HG03039 (cell line): ENCODE results near the gene LARP1.
"Not testable (repeated sequence)": the region's sequence is repeated elsewhere in the genome, so short reads cannot be mapped to it uniquely, and the experiment has no call there.

Source experiments
- ATAC-seq: cut with Tn5 transposase; IDR thresholded peaks from one replicate; pipeline ENCODE4 v1.9.1; 2021; ENCODE audit warnings: mild to moderate bottlenecking, moderate library complexity; ENCODE audit not compliant: unreplicated experiment

LARP1 gene

DNA sequence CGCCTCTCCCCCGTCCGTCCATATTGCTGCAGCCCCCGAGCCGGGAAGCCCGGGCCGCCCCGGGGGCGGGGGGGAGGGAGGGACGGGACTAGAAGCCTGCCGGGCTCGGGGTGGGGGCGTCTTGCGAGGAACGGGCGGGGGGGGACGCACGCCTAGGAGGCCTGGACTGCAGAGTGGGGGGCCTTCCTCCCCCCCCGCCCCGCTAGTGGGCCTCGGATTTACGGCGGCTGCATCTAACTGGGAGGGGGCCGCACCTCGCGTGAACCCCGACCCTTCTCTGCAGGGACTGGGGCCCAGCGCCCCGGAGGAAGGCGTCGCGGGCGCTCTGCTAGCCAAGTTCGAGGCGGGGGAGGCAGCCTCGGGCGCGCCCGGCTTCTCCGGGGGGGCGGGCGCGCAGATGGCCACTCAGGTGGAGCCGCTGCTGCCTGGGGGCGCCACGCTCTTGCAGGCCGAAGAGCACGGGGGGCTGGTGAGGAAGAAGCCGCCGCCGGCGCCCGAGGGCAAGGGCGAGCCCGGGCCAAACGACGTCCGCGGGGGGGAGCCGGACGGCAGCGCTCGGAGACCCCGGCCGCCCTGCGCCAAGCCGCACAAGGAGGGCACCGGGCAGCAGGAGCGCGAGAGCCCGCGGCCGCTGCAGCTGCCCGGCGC, at the start of gene LARP1:
Gene LARP1, plus strand, starts transcription at position 17 of the 648 bp plus-strand sequence. Its CDS starts 381 bp downstream, at position 398.
- peak; percentile 6 for ATAC-seq

DNA sequence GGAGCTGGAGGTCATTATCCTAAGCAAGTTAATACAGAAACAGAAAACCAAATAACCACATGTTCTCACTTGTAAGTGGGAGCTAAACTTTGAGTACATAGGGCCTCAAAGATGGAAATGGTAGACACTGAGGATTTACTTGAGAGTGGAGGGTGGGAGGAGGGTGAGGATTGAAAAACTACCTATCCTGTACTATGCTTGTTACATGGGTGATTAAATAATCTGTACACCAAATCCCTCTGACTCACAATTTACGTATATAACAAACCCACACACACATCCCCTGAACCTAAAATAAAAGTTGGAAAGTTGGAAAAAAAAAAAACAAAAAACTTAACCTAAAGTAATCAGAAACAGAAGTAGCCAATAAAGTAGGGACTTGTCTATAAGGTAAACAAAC, 48.8 kb upstream of the LARP1 start:
- ATAC-seq, result no peak

DNA sequence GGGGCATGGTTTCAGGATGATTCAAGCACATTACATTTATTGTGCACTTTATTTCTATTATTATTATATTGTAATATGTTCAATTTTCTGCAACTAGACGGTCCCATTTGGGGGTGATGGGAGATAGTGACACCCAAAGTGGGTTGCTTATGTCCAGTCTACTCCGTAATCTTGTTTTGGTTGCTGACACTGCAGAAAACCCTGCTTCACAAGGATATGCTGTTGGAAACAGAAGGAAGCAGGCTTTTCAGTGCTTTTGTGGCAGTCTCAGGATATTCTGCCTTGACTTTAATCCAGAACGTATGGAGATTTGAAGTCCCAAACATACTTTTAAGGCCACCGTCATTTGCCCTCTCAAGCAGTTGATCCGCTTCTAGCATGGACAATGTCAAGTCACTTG, 47.5 kb upstream of the LARP1 start:
- ATAC-seq, result no peak

DNA sequence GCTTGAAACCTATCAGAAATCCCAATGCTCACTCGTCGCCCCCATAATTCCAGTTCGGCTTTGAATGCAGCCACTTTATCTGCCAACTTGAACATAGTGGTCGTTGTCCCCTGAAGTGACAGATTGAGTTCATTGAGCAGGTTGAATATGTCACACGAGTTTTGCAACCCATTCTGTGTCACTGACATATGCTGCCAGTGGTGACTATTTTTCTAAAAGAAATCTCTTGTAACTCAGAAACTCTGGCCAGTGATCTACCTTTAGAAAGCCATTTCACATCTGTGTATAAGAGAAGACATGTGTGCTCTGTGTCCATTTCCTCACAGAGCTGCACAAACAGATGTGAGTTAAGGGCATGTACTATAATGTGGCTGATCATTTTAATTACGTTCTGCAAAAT, 47.0 kb upstream of the LARP1 start:
- ATAC-seq, result no peak

DNA sequence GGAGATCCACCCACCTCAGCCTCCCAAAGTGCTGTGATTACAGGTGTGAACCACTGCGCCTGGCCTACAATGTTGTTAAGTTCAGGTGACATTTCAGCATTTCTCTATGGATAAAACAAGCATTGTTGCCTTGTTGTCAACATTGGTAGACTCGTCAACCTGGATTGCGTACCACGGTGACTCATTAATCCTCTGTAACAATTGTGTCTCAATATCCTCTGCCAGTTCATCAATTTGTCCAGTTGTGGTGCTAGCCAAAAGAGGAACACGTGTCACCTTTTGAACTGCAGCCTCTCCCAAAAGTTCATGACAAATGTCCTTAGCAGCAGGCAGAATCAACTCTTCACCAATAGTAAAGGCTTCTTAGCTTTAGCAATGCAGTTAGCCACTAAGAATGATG, 46.3 kb upstream of the LARP1 start:
- no peak for ATAC-seq

DNA sequence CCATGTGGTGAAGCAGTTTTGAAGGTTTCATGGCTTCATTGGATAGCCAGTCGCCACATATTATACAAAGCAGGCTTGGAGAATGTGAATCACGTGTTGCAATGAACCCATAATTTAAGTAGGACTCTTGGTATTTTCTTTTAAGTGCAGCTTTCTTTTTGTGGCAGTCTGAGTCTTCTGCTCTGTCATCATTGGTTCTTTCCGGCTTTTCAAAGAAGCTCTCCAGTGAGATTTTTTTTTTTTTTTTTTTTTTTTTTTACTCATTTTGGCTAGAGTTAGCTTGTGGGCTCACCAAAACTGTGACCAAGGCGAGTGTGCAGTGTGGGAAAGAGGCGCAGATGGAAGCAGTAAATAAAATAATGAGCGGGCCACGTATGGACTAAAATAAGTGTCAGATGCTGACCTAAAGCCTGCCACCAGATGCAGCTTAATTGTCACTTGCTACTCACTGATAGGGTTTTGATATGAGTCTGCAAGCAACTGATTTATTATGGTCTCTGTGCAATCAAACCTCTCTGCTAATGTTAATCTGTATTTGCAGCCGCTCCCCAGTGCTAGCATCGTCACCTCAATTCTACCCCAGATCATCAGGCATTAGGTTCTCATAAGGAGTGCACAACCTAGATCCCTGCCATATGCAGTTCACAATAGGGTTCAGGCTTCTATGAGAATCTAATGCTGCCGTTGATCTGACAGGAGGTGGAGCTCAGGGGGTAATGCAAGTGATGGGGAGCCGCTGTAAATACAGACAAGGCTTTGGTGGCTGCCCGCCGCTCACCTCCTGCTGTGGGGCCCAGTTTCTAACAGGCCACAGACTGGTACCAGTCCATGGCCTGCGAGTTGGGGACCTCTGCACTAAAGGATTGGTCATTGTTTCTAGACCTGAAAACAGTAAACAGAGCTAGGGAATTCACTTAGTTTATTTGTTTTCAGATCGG, 45.5 kb upstream of the LARP1 start:
- no peak for ATAC-seq

DNA sequence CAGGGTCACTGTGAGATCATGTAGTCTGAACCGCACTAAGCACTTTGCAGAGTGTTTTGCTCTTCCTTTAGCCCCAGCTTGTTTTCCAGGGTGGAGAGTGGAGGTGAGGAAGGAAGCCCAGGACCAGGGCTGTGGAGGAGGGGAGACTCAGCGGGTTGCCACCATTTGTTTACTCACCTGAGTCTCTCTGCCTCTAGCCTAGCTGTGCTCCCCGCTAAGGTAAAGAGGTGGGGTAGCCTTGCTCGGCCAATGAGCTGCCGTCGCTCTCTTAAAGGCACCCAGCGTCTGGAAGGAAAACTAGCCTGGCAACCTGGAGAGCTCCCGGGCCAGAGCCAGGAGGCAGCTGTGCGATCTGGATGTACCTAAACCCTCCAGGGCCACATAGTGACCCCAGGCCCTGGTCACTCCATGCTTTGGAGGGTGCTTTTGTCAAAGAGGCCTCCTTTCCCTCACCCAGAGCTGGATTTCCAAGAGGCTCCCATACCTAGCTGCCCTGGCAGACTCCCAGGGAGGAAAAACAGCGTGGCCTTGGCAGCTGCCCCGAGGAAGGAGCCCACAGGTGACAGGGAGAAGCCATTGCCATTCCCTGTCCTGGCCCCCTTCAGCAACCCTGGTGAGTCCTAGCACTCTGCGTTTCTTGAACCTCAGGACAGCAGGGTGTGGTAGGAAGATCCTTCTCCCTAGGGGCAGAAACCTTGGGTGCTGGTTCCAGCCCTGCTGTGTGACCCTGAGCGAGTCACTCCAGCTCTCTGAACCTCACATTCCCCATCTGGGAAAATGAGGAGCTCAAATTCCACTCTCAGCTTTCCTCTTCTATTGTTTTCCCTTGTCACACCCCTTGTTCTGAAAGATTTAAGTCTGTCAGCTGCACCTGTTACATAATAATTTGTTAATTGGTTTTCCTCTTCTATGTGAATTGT, 42.4 kb upstream of the LARP1 start:
- ATAC-seq, result no peak

DNA sequence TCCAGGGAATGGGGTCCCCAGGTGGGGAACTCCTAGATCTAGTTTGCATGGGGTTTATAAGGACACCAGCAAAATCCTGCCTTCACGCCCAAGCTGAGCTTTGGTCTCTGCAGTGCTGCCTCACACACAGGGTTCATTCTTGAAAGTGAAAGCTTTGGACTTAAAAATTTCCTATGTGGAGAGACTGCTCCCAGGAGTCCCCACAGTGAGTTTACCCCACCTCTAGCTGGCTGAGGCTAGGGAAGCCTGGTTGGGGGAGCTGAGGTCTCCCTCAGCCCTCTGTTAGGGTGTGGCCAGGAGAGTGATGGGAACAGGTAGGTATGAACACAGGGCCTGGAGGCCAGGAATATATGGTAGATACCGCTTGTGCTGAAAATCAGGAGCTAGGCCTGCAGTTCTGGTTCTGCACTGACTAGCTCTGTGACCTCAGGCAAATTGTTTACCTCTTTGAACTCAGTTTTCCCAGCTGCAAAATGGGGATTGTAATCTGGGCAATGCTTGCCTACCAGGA, 41.5 kb upstream of the LARP1 start:
- no peak for ATAC-seq

DNA sequence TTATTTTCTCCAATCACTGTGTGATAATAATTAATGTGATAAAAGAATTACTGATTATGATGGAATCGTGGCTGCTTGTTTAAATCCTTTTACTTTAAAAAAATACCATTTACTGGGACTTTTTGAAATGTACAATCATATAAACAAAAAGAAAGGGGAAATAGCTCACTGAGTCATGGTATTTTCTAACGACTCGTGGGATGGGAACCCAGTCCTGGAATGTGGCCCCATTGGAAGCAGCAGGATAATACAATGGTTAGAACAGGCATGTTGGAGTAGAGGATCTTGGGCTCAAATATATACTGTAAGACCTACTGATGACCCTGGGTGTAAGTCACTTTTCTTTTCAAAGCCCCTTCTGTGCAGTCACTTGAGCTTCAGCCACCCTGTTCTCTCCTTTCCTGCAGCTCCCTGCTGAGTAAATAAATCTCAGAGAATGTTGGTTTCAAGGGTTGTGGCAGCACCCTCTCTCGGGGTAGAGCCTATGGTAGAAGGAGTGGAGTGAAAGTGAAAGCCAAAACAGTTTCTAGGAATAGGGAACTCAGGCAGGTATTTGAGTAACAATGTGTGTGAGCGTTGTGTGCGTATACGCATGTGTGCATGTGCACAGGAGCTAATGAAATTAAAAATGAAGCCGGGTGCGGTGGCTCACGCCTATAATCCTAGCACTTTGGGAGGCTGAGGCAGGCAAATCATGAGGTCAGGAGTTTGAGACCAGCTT, 40.8 kb upstream of the LARP1 start:
- ATAC-seq, result peak; percentile 68

DNA sequence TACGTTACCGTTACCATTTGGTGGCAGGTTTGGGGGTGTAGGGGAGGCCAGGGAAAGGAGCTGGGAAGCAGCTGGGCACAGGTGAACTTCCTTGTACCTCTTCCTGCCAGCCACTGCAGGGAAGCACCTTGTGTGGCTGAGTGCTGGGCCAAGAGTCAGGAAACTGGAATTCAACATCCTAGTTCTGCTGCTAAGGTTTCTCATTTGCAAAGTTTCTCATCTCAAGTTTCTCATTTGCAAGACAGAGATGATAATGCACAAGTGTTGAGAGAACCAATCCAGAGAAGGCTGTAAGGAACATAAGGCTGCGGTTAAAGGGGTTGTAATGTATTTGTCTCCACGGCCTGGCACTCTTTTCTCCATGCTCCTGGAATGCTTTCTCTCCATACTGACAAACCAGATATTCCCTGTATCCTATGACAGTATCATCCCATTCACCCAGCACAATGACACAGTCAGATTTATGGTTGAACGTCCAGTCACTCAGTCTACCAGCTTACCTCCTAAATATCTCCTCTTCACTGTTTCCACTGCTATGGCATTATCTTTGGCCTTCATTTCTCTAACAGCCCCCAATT, 33.6 kb upstream of the LARP1 start:
- no peak for ATAC-seq

DNA sequence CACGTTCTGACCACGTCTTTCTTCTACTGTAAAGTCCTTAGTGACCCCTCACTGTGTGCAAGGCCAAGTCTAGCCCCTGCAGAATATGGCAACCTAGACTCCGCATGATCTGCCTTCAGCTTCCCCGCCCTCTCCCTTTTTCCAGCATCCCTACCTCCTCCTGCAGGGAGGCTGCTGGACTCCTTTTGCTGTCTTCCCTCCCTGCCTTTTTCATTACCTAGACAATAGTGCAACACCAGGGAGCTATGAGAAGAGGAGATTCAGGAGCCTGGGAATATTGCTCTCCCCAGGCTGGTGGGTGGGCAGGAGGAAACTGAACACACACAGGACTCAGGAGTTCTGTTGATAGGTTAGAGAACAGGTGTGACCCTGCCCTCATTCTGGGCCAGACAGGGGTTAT, 33.1 kb upstream of the LARP1 start:
- no peak for ATAC-seq

DNA sequence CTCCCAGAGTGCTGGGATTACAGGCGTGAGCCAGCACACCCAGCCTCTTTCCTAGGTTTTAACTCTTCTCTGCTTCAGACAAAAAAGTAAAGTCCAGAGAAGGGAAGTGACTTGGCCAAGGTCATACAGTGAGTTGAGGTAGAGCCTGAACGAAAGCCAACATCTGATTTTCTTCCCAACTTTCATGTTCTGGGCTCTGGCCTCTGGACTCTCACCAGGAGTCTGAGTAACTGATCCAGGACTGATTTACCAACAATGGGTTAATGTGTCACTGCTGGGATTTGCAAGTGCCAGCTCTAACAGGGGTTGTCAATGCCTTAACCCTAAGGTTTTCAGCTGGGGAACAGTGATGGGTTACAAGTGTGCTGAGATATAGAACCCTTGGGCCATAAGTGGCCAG, 32.2 kb upstream of the LARP1 start:
- no peak for ATAC-seq

DNA sequence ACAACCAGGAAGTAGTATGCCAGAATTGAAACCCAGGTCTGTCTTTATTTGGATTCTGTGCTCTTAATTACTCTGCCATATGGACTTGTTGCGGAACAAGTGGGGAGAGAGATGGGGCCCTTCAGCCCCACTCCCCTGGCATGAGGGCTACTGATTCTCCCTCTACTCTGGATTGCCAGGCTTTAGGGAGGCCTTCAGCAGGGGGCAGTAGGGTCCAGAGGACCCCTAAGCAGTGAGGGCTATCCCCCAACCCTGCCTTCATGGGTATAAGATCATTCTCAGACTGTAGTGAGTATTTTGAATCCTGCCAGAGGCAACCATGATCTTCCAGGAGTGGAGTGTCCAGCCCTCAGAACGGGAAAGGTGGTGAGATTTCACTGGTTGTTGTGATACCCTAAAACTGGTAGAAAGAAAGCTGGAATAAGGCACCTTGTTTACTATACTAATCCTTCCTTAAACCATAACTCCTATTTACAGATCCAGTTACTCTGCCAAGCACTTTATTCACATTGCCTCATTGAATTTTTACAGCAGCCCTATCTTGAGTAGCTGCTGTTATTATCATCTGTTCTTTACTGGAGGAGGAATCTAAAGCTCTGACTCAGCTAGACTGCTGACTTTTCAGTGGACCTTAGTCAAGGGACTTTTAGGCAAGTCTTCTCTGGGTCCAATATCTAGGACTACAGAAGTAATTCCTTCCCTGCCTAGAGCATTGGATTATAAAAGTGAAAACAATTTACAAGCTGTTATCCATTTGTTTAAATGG, 31.3 kb upstream of the LARP1 start:
- no peak for ATAC-seq

DNA sequence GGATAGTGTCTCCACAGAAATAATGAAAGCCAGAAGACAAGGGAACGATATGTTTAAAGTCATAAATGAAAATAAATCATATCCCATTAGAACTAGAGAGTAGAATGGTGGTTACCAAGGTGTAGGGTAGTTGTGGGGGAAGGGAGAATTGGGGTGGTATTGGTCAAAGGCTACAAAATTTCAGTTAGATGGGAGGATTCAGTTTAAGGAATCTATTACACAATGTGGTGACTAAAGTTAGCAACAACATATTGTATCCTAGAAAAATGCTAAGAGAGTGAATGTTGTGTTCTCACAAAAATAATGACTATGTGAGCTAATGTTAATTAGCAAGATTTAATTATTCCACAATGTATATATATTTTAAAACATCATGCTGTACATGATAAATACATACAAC, 27.8 kb upstream of the LARP1 start:
- ATAC-seq, result no peak

DNA sequence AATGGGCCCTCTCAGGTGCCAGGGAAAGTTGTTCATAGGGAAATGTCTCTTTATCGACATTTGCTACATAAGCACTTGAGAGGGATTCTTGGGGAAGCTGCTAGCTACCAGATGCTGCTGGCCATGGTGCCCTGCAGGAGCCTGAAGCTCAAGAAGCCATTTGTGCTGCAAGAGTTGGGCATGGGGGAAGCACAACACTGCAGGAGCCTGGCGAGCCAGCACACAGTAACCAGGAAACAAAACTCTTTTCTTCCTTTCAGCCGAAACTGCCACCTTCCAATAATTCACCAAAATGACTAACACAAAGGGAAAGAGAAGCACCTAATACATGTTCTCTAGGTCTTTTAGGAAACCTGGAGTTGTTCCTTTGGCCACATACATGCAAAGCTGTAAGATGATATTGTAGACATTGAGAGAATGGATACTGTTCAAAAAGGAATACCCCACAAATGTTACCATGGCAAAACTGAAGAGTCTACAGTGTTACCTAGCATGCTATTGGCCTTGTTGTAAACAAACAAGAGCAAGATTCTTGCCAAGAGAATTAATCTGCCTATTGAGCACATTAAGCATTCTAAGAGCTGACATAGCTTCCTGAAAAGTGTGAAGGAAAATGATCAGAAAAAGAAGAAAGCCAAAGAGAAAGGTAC, 26.1 kb upstream of the LARP1 start:
- ATAC-seq, result no peak

DNA sequence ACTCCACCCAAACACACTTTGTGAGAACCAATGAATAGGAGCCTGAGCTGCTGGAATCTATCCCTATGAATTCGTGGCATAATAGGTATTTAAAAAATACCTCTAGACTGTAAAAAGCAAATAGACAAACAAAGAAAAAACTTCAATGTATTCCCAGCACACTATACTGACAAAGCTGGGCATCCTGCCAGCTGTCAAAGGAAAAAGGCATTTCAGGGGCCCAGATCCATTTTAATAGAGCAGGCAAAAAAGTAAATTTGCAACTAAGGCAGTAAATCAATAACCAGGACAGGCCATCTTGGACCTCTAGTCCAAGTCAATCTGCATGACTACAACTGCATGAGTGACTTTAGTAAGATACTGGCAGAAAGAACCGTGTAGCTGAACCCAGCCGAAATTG, 25.6 kb upstream of the LARP1 start:
- no peak for ATAC-seq

DNA sequence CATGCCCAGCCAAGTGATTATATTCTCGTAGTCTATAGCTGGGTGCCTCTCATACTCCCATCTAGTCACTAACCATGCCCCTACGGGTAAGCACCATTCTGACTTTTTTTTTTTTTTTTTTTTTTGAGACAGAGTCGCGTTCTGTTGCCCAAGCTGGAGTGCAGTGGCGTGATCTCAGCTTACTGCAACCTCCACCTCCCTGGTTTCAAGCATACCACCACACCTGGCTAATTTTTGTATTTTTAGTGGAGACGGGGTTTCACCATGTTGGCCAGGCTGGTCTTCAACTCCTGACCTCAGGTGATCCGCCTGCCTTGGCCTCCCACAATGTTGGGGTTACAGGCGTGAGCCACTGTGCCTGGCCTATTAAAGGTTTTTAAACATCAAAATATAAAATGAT, 24.4 kb upstream of the LARP1 start:
- not testable (repeated sequence) for ATAC-seq

DNA sequence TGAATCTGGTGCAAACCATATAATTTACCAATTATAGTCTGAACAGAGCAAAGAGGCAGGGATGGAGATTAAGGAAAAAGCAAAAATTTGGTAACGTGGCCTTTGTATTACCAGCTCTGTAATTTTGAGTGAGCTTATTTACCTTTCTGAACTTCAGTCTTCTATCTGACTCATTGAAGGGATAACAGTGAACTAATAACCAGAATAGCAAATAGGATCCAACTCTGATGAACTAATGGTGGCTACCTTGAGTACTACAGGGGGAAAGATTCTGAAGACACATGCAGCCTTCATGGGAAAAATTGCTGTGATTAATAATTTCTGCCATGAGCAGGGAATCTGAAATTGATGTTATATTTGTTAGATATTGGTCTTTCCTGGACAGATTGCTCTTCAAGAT, 23.0 kb upstream of the LARP1 start:
- ATAC-seq, result no peak
